Ovary (tissue), 9 donors: Measurements from ENCODE around the gene SIK3. TPM values are rescaled to one million over a fixed set of nuclear protein-coding genes. Genes with fewer than 3 reads are reported as not detected.

Experiments
- DNase-seq, 5 donors: peaks; one replicate each; pipeline ENCODE4 v3.0.0-alpha.2; 2019 to 2020
- H3K27ac ChIP-seq, 2 donors: fragments of 200-600 bp; one replicate each; pipeline versions ENCODE4 v1.5.1 to v1.8.0; 2019 to 2022
- H3K27me3 ChIP-seq: fragments of 200-600 bp; one replicate; pipeline ENCODE4 v1.8.0; 2022
- H3K36me3 ChIP-seq: fragments of 200-600 bp; sonication (generic); one replicate; pipeline ENCODE4 v1.5.1; 2019
- H3K4me1 ChIP-seq: one replicate; pipeline ENCODE4 v1.8.1; 2013; ENCODE audit warnings: mild to moderate bottlenecking, moderate library complexity; ENCODE audit not compliant: insufficient read depth
- H3K4me3 ChIP-seq: fragments of 200-600 bp; sonication (generic); one replicate; pipeline ENCODE4 v1.5.1; 2017
- H3K9me3 ChIP-seq, 2 donors: fragments of 200-600 bp in 1 of 2; sonication (generic) in 1 of 2; one replicate each; pipeline versions ENCODE4 v1.5.1 to v1.8.1; 2013 to 2019; ENCODE audit warnings: mild to moderate bottlenecking in 1 of 2, moderate library complexity in 1 of 2
- EP300 ChIP-seq: sonication (generic); formaldehyde crosslinking; IDR thresholded peaks from one replicate; pipeline ENCODE4 v1.6.1; 2017; ENCODE audit warnings: antibody characterized with exemption
- POLR2A ChIP-seq: fragments of 450-650 bp; IDR thresholded peaks from one replicate; pipeline ENCODE4 v1.6.1; 2017; ENCODE audit warnings: antibody characterized with exemption, mild to moderate bottlenecking, moderate library complexity
- WGBS, 3 donors: extraction: QIAGEN DNeasy Blood & Tissue Kit in 1 of 3; methylation state at CpG; one replicate each; pipeline versions ENCODE4 v1.1.5 to v1.1.7; 2013 to 2017; 5-methylcytosine and 5-hydroxymethylcytosine counted together
- intact Hi-C, 4 donors: fragments of 100-400 bp; cut with DNase I; formaldehyde crosslinking; loops; one replicate each; pipeline versions ENCODE4 v1.11.0 to v1.15.1; 2022 to 2023
- polyA plus RNA-seq, 2 donors: library from polyadenylated mRNA; stranded (reverse); fragments of 200-250 nt in 1 of 2; fragments of 350-450 nt in 1 of 2; fragmentation: Illumina TruSeq in 1 of 2; extraction: RNeasy Lipid Tissue Mini Kit (QIAGEN cat#74804) in 1 of 2; gene quantifications; one replicate each; pipeline ENCODE4 v1.2.3, GENCODE V29; 2013 to 2014
- total RNA-seq, 7 donors: library from RNA; depleted of rRNA in 2 of 7; stranded (reverse); fragments of >200 nt in 2 of 7; fragmentation: NEBNext Ultra II Directional in 3 of 7; extraction: Animal tissue kit (Norgen Biotek cat#: 25700) in 3 of 7; gene quantifications; one replicate each; pipeline versions ENCODE4 v1.1.0 to v1.2.4, GENCODE V29; 2016 to 2023
- TF ChIP-seq, protein P1 (sequence below), 3 donors: fragments of 450-650 bp in 2 of 3; fragments of 200-600 bp in 1 of 3; IDR thresholded peaks; one replicate each; pipeline versions ENCODE4 v1.5.1 to v1.8.0; 2016 to 2022; ENCODE audit warnings: antibody characterized with exemption in 3 of 3, mild to moderate bottlenecking in 1 of 3
- donor health status: DM: no; HTN: no; CAD: no; lungs with moderate emphysema.
- donor health status: DM: no; HTN: no; CAD: no.
- donor health status: Bipolar disorder and iron deficiency.
- donor health status: DM: yes; HTN: yes; CAD: no.
- donor health status: DM: no; HTN: no; CAD: no.
- donor health status: DM: yes; HTN: yes; CAD: no.

The SIK3 gene
- total and polyA plus RNA-seq, 9 donors, result 18.3 to 134 (median 56.2) TPM

DNA sequence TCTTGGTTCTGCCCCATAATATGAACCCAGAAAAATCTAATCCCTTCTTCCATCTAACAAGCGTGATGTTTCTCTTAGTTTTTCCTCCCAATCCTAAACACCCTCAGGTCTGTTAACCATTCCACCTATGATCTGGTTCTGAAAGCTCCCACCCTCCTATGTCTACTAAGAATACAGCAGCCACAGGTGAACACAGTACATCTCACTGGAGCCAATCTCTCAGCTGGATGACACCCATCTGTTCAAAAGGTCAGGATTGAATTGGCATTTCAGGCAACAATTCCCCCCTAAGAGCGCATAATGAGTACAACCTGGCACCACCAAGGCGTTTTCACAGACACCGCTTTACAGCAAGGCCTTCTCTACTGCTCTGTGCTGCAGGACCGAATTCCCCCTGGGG lies 241.8 kb downstream of the SIK3 start:
- WGBS, 3 donors, result 91 to 94% (median 92%) methylated on average over 5 of the region's 5 CpGs
- H3K36me3 ChIP-seq, result no peaks in the 10 kb centered on the region
- no peaks in the 10 kb centered on the region for H3K27me3 ChIP-seq

DNA sequence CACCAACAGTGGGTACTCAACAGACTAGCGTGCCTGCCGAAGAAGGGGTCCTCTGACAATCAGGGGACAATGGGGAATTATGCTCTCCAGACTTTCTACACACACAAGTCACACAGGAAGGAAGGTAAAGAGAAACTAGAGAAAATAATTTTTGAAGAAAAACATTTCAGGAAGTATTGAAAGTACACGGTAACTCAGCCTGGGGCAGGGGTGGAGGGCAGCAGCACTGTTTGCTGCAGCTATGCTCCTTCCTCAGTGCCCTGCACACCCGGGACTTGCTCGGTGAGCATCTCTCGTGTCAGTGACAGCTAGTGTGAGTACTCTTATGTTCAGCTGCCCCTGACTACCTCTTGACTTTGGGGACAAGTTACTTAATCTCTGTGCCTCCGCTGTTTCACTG lies 242.8 kb downstream of the SIK3 start:
- H3K9me3 ChIP-seq, result no peaks in the 10 kb centered on the region
- peaks cover 9% of the 10 kb centered on the region for H3K4me1 ChIP-seq
- H3K27me3 ChIP-seq, result no peaks in the 10 kb centered on the region
- 90 to 95% (median 95%) methylated on average over 7 of the region's 7 CpGs for WGBS, 3 donors
- TF ChIP-seq, protein P1, sequence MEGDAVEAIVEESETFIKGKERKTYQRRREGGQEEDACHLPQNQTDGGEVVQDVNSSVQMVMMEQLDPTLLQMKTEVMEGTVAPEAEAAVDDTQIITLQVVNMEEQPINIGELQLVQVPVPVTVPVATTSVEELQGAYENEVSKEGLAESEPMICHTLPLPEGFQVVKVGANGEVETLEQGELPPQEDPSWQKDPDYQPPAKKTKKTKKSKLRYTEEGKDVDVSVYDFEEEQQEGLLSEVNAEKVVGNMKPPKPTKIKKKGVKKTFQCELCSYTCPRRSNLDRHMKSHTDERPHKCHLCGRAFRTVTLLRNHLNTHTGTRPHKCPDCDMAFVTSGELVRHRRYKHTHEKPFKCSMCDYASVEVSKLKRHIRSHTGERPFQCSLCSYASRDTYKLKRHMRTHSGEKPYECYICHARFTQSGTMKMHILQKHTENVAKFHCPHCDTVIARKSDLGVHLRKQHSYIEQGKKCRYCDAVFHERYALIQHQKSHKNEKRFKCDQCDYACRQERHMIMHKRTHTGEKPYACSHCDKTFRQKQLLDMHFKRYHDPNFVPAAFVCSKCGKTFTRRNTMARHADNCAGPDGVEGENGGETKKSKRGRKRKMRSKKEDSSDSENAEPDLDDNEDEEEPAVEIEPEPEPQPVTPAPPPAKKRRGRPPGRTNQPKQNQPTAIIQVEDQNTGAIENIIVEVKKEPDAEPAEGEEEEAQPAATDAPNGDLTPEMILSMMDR (IDR thresholded peaks at IDR 0.05), result no peak
- intact Hi-C loops, result loop anchor here in 1 of 4 donors (10.0 kb wide), 1 partner anchor 369 kb away; no protein-coding TSS in a partner anchor
- H3K27ac ChIP-seq, result no peak overlapping the region
- H3K36me3 ChIP-seq, result no peaks in the 10 kb centered on the region
- no peak for DNase-seq
- no peak overlapping the region for H3K4me3 ChIP-seq

More for the DNA sequence above, 241.8 kb downstream of the SIK3 start:
- Histone ChIP-seq H3K4me1 (peaks cover 7% of the 10 kb centered on the region), H3K27ac (no peak overlapping the region), H3K4me3 (no peak overlapping the region), H3K9me3 (no peaks in the 10 kb centered on the region)
- no peak for DNase-seq
- intact Hi-C loops, result loop anchor here in 1 of 4 donors (10.0 kb wide), 1 partner anchor 368 kb away; no protein-coding TSS in a partner anchor
- TF ChIP-seq EP300 (no peak), POLR2A (no peak)
- TF ChIP-seq, protein P1 (IDR thresholded peaks at IDR 0.05), result no peak

DNA sequence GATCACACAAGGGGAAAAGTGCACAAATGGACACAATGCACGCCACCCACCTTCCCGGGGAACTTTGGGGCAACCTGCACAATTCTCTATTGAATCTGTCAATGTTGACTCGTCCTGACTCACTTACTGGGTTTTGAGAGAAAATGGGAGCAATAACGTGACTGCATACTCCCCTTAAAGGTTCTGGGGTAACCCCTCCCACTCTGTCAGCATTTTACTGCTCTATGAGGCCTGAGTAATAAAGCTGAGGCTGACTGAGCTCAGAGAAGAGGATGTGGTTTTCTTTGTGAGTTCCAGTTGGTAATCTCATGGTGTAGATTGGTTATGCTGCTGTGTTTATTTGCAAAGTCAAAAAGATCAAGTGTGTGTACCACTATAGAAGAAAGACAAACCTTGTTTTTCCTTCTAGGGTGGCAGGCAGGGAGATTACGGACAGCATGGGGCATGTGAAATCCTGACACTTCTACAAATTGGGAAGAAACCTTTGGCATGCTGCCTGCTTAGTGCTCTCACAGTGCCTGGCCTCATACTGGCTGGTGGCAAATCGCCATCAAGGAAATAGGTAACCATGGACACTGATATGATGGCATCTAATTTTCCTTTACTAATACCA lies 244.7 kb downstream of the SIK3 start:
- 81 to 92% (median 82%) methylated on average over 6 of the region's 6 CpGs for WGBS, 3 donors
- no peaks in the 10 kb centered on the region for H3K9me3 ChIP-seq
- peaks cover 12% of the 10 kb centered on the region for H3K4me1 ChIP-seq
- H3K36me3 ChIP-seq, result no peaks in the 10 kb centered on the region
- TF ChIP-seq EP300 (no peak), POLR2A (no peak)
- TF ChIP-seq, protein P1 (IDR thresholded peaks at IDR 0.05), result no peak
- H3K4me3 ChIP-seq, result no peak overlapping the region
- intact Hi-C loops, result loop anchor here in 1 of 4 donors (10.0 kb wide), 1 partner anchor 371 kb away; no protein-coding TSS in a partner anchor
- no peaks in the 10 kb centered on the region for H3K27me3 ChIP-seq
- no peak for DNase-seq
- H3K27ac ChIP-seq, result no peak overlapping the region

DNA sequence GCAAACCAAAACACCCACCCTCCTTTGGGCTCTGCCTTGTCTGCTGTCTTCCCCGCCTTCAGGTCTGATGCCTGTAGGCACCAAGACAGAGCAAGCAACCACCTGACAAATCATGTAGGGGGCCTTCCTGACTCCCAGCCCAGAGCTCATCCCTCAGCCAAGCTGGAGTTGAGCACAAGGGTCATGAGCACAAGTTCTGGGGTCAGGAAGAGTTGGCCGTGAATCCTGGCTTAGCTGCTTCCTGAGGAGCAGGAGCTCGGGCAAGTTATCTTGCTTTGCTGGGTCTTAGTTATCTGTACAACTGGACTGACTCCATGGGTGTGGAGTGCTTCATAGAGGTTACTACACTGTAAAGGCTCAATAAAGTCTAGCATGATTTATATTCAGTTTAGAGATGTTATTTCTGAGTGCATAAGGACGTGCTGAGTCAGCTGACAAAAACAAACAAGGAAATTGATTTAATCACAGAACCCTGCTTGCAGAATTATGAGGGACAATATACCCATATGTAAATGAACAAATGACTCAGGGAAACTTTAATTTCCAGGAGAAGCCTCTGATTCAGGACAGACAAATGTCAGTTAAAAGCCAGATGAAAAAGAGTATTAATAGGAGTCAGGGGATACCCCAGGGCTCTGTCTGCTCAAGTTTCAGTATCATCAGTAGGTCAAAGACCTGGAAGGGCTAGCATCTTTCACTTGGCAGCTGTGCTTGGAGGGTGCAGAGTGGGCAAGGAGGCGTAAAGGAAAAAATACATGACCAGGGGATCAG lies 245.8 kb downstream of the SIK3 start:
- Histone ChIP-seq H3K4me1 (peaks cover 12% of the 10 kb centered on the region), H3K4me3 (no peak overlapping the region), H3K27ac (peak overlapping the region in 1 of 2 donors; percentile 14), H3K27me3 (no peaks in the 10 kb centered on the region), H3K36me3 (no peaks in the 10 kb centered on the region), H3K9me3 (no peaks in the 10 kb centered on the region)
- intact Hi-C loops, result loop anchor here in 1 of 4 donors (10.0 kb wide), 1 partner anchor 372 kb away; no protein-coding TSS in a partner anchor
- DNase-seq, result peak; percentile 50 to 79 (median 71)
- WGBS, 3 donors, result 26 to 29% (median 26%) methylated on average over 5 of the region's 5 CpGs
- TF ChIP-seq, protein P1 (IDR thresholded peaks at IDR 0.05), result no peak
- no peak for TF ChIP-seq POLR2A
- no peak for TF ChIP-seq EP300
